ENCODE data around the gene MARK3.
"Not testable (repeated sequence)": the region's sequence is repeated elsewhere in the genome, so short reads cannot be mapped to it uniquely, and the experiment has no call there.

DNA sequence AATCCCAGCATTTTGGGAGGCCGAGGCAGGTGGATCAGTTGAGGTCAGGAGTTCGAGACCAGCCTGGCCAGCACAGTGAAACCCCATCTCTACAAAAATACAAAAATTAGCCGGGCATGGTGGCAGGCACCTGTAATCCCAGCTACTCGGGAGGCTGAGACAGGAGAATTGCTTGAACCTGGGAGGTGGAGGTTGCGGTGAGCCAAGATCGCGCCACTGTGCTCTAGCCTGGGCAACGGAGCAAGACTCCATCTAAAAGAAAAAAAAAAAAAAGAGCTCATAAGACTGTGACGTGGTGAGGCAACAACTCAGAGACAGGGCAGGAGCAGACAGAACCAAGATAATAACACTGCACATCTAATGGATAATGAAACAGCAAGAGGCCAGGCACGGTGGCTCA, 27.7 kb upstream of the MARK3 start:
- TF ChIP-seq POLR2AphosphoS5, POLR2A (IDR thresholded peaks at IDR 0.05): not testable (repeated sequence)
- TF ChIP-seq, protein P1, sequence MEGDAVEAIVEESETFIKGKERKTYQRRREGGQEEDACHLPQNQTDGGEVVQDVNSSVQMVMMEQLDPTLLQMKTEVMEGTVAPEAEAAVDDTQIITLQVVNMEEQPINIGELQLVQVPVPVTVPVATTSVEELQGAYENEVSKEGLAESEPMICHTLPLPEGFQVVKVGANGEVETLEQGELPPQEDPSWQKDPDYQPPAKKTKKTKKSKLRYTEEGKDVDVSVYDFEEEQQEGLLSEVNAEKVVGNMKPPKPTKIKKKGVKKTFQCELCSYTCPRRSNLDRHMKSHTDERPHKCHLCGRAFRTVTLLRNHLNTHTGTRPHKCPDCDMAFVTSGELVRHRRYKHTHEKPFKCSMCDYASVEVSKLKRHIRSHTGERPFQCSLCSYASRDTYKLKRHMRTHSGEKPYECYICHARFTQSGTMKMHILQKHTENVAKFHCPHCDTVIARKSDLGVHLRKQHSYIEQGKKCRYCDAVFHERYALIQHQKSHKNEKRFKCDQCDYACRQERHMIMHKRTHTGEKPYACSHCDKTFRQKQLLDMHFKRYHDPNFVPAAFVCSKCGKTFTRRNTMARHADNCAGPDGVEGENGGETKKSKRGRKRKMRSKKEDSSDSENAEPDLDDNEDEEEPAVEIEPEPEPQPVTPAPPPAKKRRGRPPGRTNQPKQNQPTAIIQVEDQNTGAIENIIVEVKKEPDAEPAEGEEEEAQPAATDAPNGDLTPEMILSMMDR (IDR thresholded peaks at IDR 0.05), result not testable (repeated sequence)
